ENCODE measurements around the gene MAP3K15. TPM values are rescaled to one million over a fixed set of nuclear protein-coding genes. Genes with fewer than 3 reads are reported as not detected.

MAP3K15 gene
- total RNA-seq, 1 donor from 2014 or later, result 0.25 TPM

GRCh38 chrX:19557822-19558221 lies 42.5 kb upstream of the MAP3K15 start:
- Histone ChIP-seq H3K27ac (no peak overlapping the region), H3K4me3 (no peak overlapping the region), H3K27me3 (no peaks in the 10 kb centered on the region), H3K9me3 (no peaks in the 10 kb centered on the region), H3K36me3 (no peaks in the 10 kb centered on the region), H3K4me1 (no peaks in the 10 kb centered on the region)
- no peak for DNase-seq (ENCODE audit: extremely low spot score in 2 of 2)
- intact Hi-C loops (cut with DNase I), result no loop called here
- TF ChIP-seq CTCF (IDR thresholded peaks at IDR 0.05) (no peak), POLR2AphosphoS5 (IDR thresholded peaks at IDR 0.05; ENCODE audit: insufficient read depth in 1 of 2, low read depth in 1 of 2) (no peak), POLR2A (IDR thresholded peaks at IDR 0.05) (no peak)

GRCh38 chrX:19556202-19556601 lies 40.9 kb upstream of the MAP3K15 start:
- Histone ChIP-seq H3K9me3 (no peaks in the 10 kb centered on the region), H3K27ac (no peak overlapping the region), H3K27me3 (no peaks in the 10 kb centered on the region), H3K36me3 (no peaks in the 10 kb centered on the region), H3K4me1 (no peaks in the 10 kb centered on the region), H3K4me3 (no peak overlapping the region)
- DNase-seq (ENCODE audit: extremely low spot score in 2 of 2), result no peak
- intact Hi-C loops (cut with DNase I), result no loop called here
- TF ChIP-seq CTCF (IDR thresholded peaks at IDR 0.05) (no peak), POLR2AphosphoS5 (IDR thresholded peaks at IDR 0.05; ENCODE audit: insufficient read depth in 1 of 2, low read depth in 1 of 2) (no peak), POLR2A (IDR thresholded peaks at IDR 0.05) (no peak)

GRCh38 chrX:19555683-19556082 lies 40.4 kb upstream of the MAP3K15 start:
- no peak for TF ChIP-seq POLR2AphosphoS5 (IDR thresholded peaks at IDR 0.05; ENCODE audit: insufficient read depth in 1 of 2, low read depth in 1 of 2)
- no peak for TF ChIP-seq POLR2A (IDR thresholded peaks at IDR 0.05)
- no peak for TF ChIP-seq CTCF (IDR thresholded peaks at IDR 0.05)
- Histone ChIP-seq H3K27me3 (no peaks in the 10 kb centered on the region), H3K4me1 (no peaks in the 10 kb centered on the region), H3K9me3 (no peaks in the 10 kb centered on the region), H3K27ac (no peak overlapping the region), H3K4me3 (no peak overlapping the region), H3K36me3 (no peaks in the 10 kb centered on the region)
- intact Hi-C loops (cut with DNase I), result no loop called here
- no peak for DNase-seq (ENCODE audit: extremely low spot score in 2 of 2)

- intact Hi-C loops (cut with DNase I), result no loop called here
- no peaks in the 10 kb centered on the region for H3K4me1 ChIP-seq
- no peaks in the 10 kb centered on the region for H3K27me3 ChIP-seq
- no peaks in the 10 kb centered on the region for H3K9me3 ChIP-seq
- DNase-seq (ENCODE audit: extremely low spot score in 2 of 2), result no peak
- H3K36me3 ChIP-seq, result no peaks in the 10 kb centered on the region
- H3K27ac ChIP-seq, result no peak overlapping the region
- H3K4me3 ChIP-seq, result no peak overlapping the region
- TF ChIP-seq CTCF (IDR thresholded peaks at IDR 0.05) (no peak), POLR2A (IDR thresholded peaks at IDR 0.05) (no peak), POLR2AphosphoS5 (IDR thresholded peaks at IDR 0.05; ENCODE audit: insufficient read depth in 1 of 2, low read depth in 1 of 2) (no peak)
These were observed 39.9 kb upstream of the MAP3K15 start for GRCh38 chrX:19555236-19555635.

- no peaks in the 10 kb centered on the region for H3K27me3 ChIP-seq
- no peak for TF ChIP-seq CTCF (IDR thresholded peaks at IDR 0.05)
- TF ChIP-seq POLR2A (IDR thresholded peaks at IDR 0.05), result no peak
- no peak for TF ChIP-seq POLR2AphosphoS5 (IDR thresholded peaks at IDR 0.05; ENCODE audit: insufficient read depth in 1 of 2, low read depth in 1 of 2)
- H3K4me3 ChIP-seq, result no peak overlapping the region
- intact Hi-C loops (cut with DNase I), result no loop called here
- no peak overlapping the region for H3K27ac ChIP-seq
- H3K36me3 ChIP-seq, result no peaks in the 10 kb centered on the region
- H3K4me1 ChIP-seq, result no peaks in the 10 kb centered on the region
- DNase-seq (ENCODE audit: extremely low spot score in 2 of 2), result no peak
- no peaks in the 10 kb centered on the region for H3K9me3 ChIP-seq
These were observed 39.5 kb upstream of the MAP3K15 start for GRCh38 chrX:19554786-19555185.

Measured in vagina (tissue), 2 donors.